ENCODE measurements around the gene RMND5A. TPM values are rescaled to one million over a fixed set of nuclear protein-coding genes. Genes with fewer than 3 reads are reported as not detected.

Gene RMND5A
- total RNA-seq, 1 donor from 2014 or later: 42.0 TPM

- Mint-ChIP-seq H3K4me1 (ENCODE audit: low read depth) (peaks cover 40% of the 10 kb centered on the region), H3K27ac (no peak overlapping the region), H3K9me3 (peaks cover 18% of the 10 kb centered on the region), H3K27me3 (ENCODE audit: insufficient read depth) (peaks cover 59% of the 10 kb centered on the region), H3K4me3 (peak overlapping the region; percentile 64), H3K36me3 (ENCODE audit: low read depth) (peaks cover 17% of the 10 kb centered on the region)
- intact Hi-C loops (cut with micrococcal nuclease): loop anchor here (1.0 kb wide), 1 partner anchor 16 kb away; no protein-coding TSS in a partner anchor
- no peak for DNase-seq (ENCODE audit: low spot score)
Observed at GRCh38 chr2:86791573-86791972, 71.5 kb downstream of the RMND5A start.

- H3K27ac Mint-ChIP-seq: no peak overlapping the region
- intact Hi-C loops (cut with micrococcal nuclease): no loop called here
- peaks cover 40% of the 10 kb centered on the region for H3K4me1 Mint-ChIP-seq (ENCODE audit: low read depth)
- H3K27me3 Mint-ChIP-seq (ENCODE audit: insufficient read depth): peaks cover 47% of the 10 kb centered on the region
- no peak for DNase-seq (ENCODE audit: low spot score)
- peaks cover 26% of the 10 kb centered on the region for H3K9me3 Mint-ChIP-seq
- peak overlapping the region; percentile 20 for H3K4me3 Mint-ChIP-seq
- peaks cover 22% of the 10 kb centered on the region for H3K36me3 Mint-ChIP-seq (ENCODE audit: low read depth)
Observed at GRCh38 chr2:86793752-86794151, 73.7 kb downstream of the RMND5A start.

- Mint-ChIP-seq H3K4me3 (peak overlapping the region; percentile 5), H3K4me1 (ENCODE audit: low read depth) (peaks cover 40% of the 10 kb centered on the region), H3K27me3 (ENCODE audit: insufficient read depth) (peaks cover 44% of the 10 kb centered on the region), H3K36me3 (ENCODE audit: low read depth) (peaks cover 22% of the 10 kb centered on the region), H3K27ac (peak overlapping the region; percentile 54), H3K9me3 (peaks cover 26% of the 10 kb centered on the region)
- intact Hi-C loops (cut with micrococcal nuclease): no loop called here
- DNase-seq (ENCODE audit: low spot score): no peak
Observed at GRCh38 chr2:86794861-86795260, 74.8 kb downstream of the RMND5A start.

GRCh38 chr2:86800856-86801567 is 80.9 kb downstream of the RMND5A start:
- no peak for DNase-seq (ENCODE audit: low spot score)
- Mint-ChIP-seq H3K9me3 (peaks cover 14% of the 10 kb centered on the region), H3K36me3 (ENCODE audit: low read depth) (peaks cover 6% of the 10 kb centered on the region), H3K4me1 (ENCODE audit: low read depth) (peaks cover 7% of the 10 kb centered on the region), H3K27me3 (ENCODE audit: insufficient read depth) (peaks cover 23% of the 10 kb centered on the region), H3K27ac (no peak overlapping the region), H3K4me3 (no peak overlapping the region)
- intact Hi-C loops (cut with micrococcal nuclease): no loop called here

- DNase-seq (ENCODE audit: low spot score): no peak
- peak overlapping the region; percentile 47 for H3K4me3 Mint-ChIP-seq
- peaks cover 27% of the 10 kb centered on the region for H3K4me1 Mint-ChIP-seq (ENCODE audit: low read depth)
- H3K36me3 Mint-ChIP-seq (ENCODE audit: low read depth): no peaks in the 10 kb centered on the region
- no peak overlapping the region for H3K27ac Mint-ChIP-seq
- H3K9me3 Mint-ChIP-seq: no peaks in the 10 kb centered on the region
- intact Hi-C loops (cut with micrococcal nuclease): no loop called here
- H3K27me3 Mint-ChIP-seq (ENCODE audit: insufficient read depth): peaks cover 40% of the 10 kb centered on the region
Observed at GRCh38 chr2:86806059-86806857, 86.2 kb downstream of the RMND5A start.

GRCh38 chr2:86807133-86807467 is 87.0 kb downstream of the RMND5A start:
- Mint-ChIP-seq H3K4me1 (ENCODE audit: low read depth) (peaks cover 27% of the 10 kb centered on the region), H3K27ac (peak overlapping the region; percentile 79), H3K36me3 (ENCODE audit: low read depth) (no peaks in the 10 kb centered on the region), H3K4me3 (peak overlapping the region; percentile 87), H3K9me3 (no peaks in the 10 kb centered on the region), H3K27me3 (ENCODE audit: insufficient read depth) (peaks cover 41% of the 10 kb centered on the region)
- intact Hi-C loops (cut with micrococcal nuclease): loop anchor here (1.0 kb wide), 2 partner anchors 16 to 43 kb away; no protein-coding TSS in a partner anchor
- no peak for DNase-seq (ENCODE audit: low spot score)

GRCh38 chr2:86807468-86808275 is 87.6 kb downstream of the RMND5A start:
- H3K27me3 Mint-ChIP-seq (ENCODE audit: insufficient read depth): peaks cover 46% of the 10 kb centered on the region
- peak overlapping the region; percentile 87 for H3K4me3 Mint-ChIP-seq
- peak overlapping the region; percentile 79 for H3K27ac Mint-ChIP-seq
- no peaks in the 10 kb centered on the region for H3K36me3 Mint-ChIP-seq (ENCODE audit: low read depth)
- peaks cover 27% of the 10 kb centered on the region for H3K4me1 Mint-ChIP-seq (ENCODE audit: low read depth)
- intact Hi-C loops (cut with micrococcal nuclease): loop anchor here (1.0 to 2.0 kb wide), 3 partner anchors 16 to 409 kb away; no protein-coding TSS in a partner anchor
- no peaks in the 10 kb centered on the region for H3K9me3 Mint-ChIP-seq
- no peak for DNase-seq (ENCODE audit: low spot score)

GRCh38 chr2:86808315-86809161 is 88.4 kb downstream of the RMND5A start:
- Mint-ChIP-seq H3K4me3 (peak overlapping the region; percentile 87), H3K27ac (no peak overlapping the region), H3K36me3 (ENCODE audit: low read depth) (no peaks in the 10 kb centered on the region), H3K4me1 (ENCODE audit: low read depth) (peaks cover 27% of the 10 kb centered on the region), H3K9me3 (no peaks in the 10 kb centered on the region), H3K27me3 (ENCODE audit: insufficient read depth) (peaks cover 45% of the 10 kb centered on the region)
- peak; percentile 86 for DNase-seq (ENCODE audit: low spot score)
- intact Hi-C loops (cut with micrococcal nuclease): loop anchor here (2.0 kb wide), 1 partner anchor 408 kb away; no protein-coding TSS in a partner anchor

GRCh38 chr2:86809481-86810121 is 89.5 kb downstream of the RMND5A start:
- peaks cover 27% of the 10 kb centered on the region for H3K4me1 Mint-ChIP-seq (ENCODE audit: low read depth)
- peaks cover 45% of the 10 kb centered on the region for H3K27me3 Mint-ChIP-seq (ENCODE audit: insufficient read depth)
- no peak overlapping the region for H3K27ac Mint-ChIP-seq
- no peaks in the 10 kb centered on the region for H3K36me3 Mint-ChIP-seq (ENCODE audit: low read depth)
- intact Hi-C loops (cut with micrococcal nuclease): loop anchor here (2.0 kb wide), 1 partner anchor 407 kb away; no protein-coding TSS in a partner anchor
- peak overlapping the region; percentile 8 for H3K4me3 Mint-ChIP-seq
- H3K9me3 Mint-ChIP-seq: no peaks in the 10 kb centered on the region
- no peak for DNase-seq (ENCODE audit: low spot score)

GRCh38 chr2:86815611-86816010 is 95.5 kb downstream of the RMND5A start:
- Mint-ChIP-seq H3K36me3 (ENCODE audit: low read depth) (no peaks in the 10 kb centered on the region), H3K4me3 (no peak overlapping the region), H3K27ac (no peak overlapping the region), H3K4me1 (ENCODE audit: low read depth) (peaks cover 12% of the 10 kb centered on the region), H3K9me3 (no peaks in the 10 kb centered on the region), H3K27me3 (ENCODE audit: insufficient read depth) (peaks cover 20% of the 10 kb centered on the region)
- DNase-seq (ENCODE audit: low spot score): no peak
- intact Hi-C loops (cut with micrococcal nuclease): no loop called here

- Mint-ChIP-seq H3K27me3 (ENCODE audit: insufficient read depth) (peaks cover 9% of the 10 kb centered on the region), H3K4me3 (no peak overlapping the region), H3K4me1 (ENCODE audit: low read depth) (peaks cover 12% of the 10 kb centered on the region), H3K9me3 (peaks cover 14% of the 10 kb centered on the region), H3K36me3 (ENCODE audit: low read depth) (no peaks in the 10 kb centered on the region), H3K27ac (no peak overlapping the region)
- no peak for DNase-seq (ENCODE audit: low spot score)
- intact Hi-C loops (cut with micrococcal nuclease): no loop called here
Observed at GRCh38 chr2:86818114-86818801, 98.2 kb downstream of the RMND5A start.

Data from activated T-helper 1 cell treated with anti-CD3 and anti-CD28 coated beads, Interleukin-12 subunit alpha, Interleukin-12 subunit beta, Interleukin-2, Interleukin-4 antibody, amounts not matched to agents 30 ng/mL and 10 ng/mL and 1 ng/mL, durations not matched to agents 14 hours and 24 hours and 36 hours (primary cell).